H1 (cell line): ENCODE results near the gene DHX29. TPM values are rescaled to one million over a fixed set of nuclear protein-coding genes. Genes with fewer than 3 reads are reported as not detected.

ENCODE experiments used
- CTCF ChIA-PET: fragments of 300-600 bp; sonication (Branson Sonifier 250); formaldehyde crosslinking; loops from one replicate; lab custom pipeline; 2021; ENCODE audit not compliant: partially characterized antibody; lab: Charles Lee
- POLR2A ChIA-PET: fragments of 300-600 bp; sonication (Branson Sonifier 250); formaldehyde crosslinking; loops from one replicate; lab custom pipeline; 2021; ENCODE audit warnings: inconsistent platforms; ENCODE audit not compliant: partially characterized antibody; lab: Charles Lee
- DNase-seq, 2 experiments: peaks; one replicate each; pipeline versions ENCODE4 v3.0.0 to v3.0.0-alpha.2; 2010 to 2022; ENCODE audit warnings: low spot score in 2 of 2, low read depth in 1 of 2, mixed read lengths in 1 of 2
- FAIRE-seq: peaks from 2 replicates; lab custom pipeline; 2011; peaks lifted over from hg19 to GRCh38; lab: Jason Lieb, UNC
- H2AFZ ChIP-seq: 2 replicates; pipeline ENCODE4 v1.8.1; 2012; ENCODE audit warnings: low read length, inconsistent platforms
- H2AK5ac ChIP-seq: 2 replicates; pipeline ENCODE4 v1.6.1; 2013; ENCODE audit warnings: low read depth, low read length
- H2BK120ac ChIP-seq: replicated peaks from 2 replicates; pipeline ENCODE3; 2013; ENCODE audit warnings: low read depth, low read length, inconsistent platforms
- H2BK12ac ChIP-seq: 2 replicates; pipeline ENCODE4 v1.6.1; 2013; ENCODE audit warnings: low read depth, low read length
- H2BK15ac ChIP-seq: 2 replicates; pipeline ENCODE4 v1.6.1; 2013; ENCODE audit warnings: low read length
- H2BK20ac ChIP-seq: 2 replicates; pipeline ENCODE4 v1.6.1; 2013; ENCODE audit warnings: low read length
- H2BK5ac ChIP-seq: 2 replicates; pipeline ENCODE4 v1.6.1; 2013; ENCODE audit warnings: low read depth, low read length
- H3K14ac ChIP-seq: 2 replicates; pipeline ENCODE4 v1.6.1; 2013; ENCODE audit warnings: inconsistent platforms; ENCODE audit not compliant: insufficient read length
- H3K18ac ChIP-seq: 2 replicates; pipeline ENCODE4 v1.6.1; 2013; ENCODE audit warnings: low read length; ENCODE audit errors: extremely low read depth
- H3K23ac ChIP-seq: 2 replicates; pipeline ENCODE4 v1.6.1; 2013; ENCODE audit warnings: inconsistent platforms; ENCODE audit not compliant: insufficient read length
- H3K23me2 ChIP-seq: 2 replicates; pipeline ENCODE4 v1.6.1; 2013; ENCODE audit warnings: low read depth, low read length
- H3K27ac ChIP-seq: 2 replicates; pipeline ENCODE4 v1.6.1; 2011; ENCODE audit warnings: low read depth, low read length, inconsistent platforms
- H3K27me3 ChIP-seq, 4 experiments: replicated peaks in 1 of 4; 1 replicate in 1 of 4; 2 replicates in 3 of 4; pipeline versions ENCODE4 v1.6.1 to v1.8.1; 2011 to 2013; ENCODE audit warnings: low read length in 3 of 4, mild to moderate bottlenecking in 3 of 4, inconsistent platforms in 2 of 4, mixed read lengths in 2 of 4, moderate library complexity in 1 of 4; ENCODE audit not compliant: control insufficient read depth in 3 of 4, insufficient read depth in 3 of 4; ENCODE audit errors: extremely low read depth in 1 of 4
- H3K36me3 ChIP-seq, 4 experiments: 2 replicates each; pipeline versions ENCODE4 v1.6.1 to v1.8.1; 2011 to 2013; ENCODE audit warnings: mild to moderate bottlenecking in 4 of 4, low read length in 3 of 4, moderate library complexity in 2 of 4, control low read depth in 1 of 4, inconsistent platforms in 1 of 4; ENCODE audit not compliant: insufficient read depth in 4 of 4, control insufficient read depth in 2 of 4
- H3K4ac ChIP-seq: replicated peaks from 2 replicates; pipeline ENCODE3; 2013; ENCODE audit warnings: low read length, low read depth, mixed read lengths, inconsistent platforms; ENCODE audit not compliant: insufficient read length
- H3K4me1 ChIP-seq, 4 experiments: replicated peaks in 1 of 4; 1 replicate in 1 of 4; 2 replicates in 3 of 4; pipeline versions ENCODE4 v1.6.1 to v1.8.1; 2011 to 2013; ENCODE audit warnings: low read length in 3 of 4, inconsistent platforms in 2 of 4, mixed read lengths in 1 of 4; ENCODE audit not compliant: insufficient read depth in 4 of 4, control insufficient read depth in 3 of 4
- H3K4me2 ChIP-seq, 2 experiments: 2 replicates each; pipeline versions ENCODE4 v1.6.1 to v1.8.1; 2011 to 2013; ENCODE audit warnings: low read depth in 2 of 2, low read length in 2 of 2, control low read depth in 1 of 2, inconsistent platforms in 1 of 2, mild to moderate bottlenecking in 1 of 2; ENCODE audit not compliant: insufficient read depth in 1 of 2
- H3K4me3 ChIP-seq, 4 experiments: fragments of 200-600, 300-600 bp in 1 of 4; sonication (generic), shearing (Covaris generic), sonication (Bioruptor Twin) in 1 of 4; 2 replicates each; pipeline versions ENCODE4 v1.5.1 to v1.8.1; 2011 to 2016; ENCODE audit warnings: low read length in 4 of 4, low read depth in 3 of 4, control low read depth in 2 of 4, inconsistent platforms in 2 of 4, mild to moderate bottlenecking in 2 of 4, mixed read lengths in 1 of 4, moderate library complexity in 1 of 4; ENCODE audit not compliant: insufficient read depth in 2 of 4; ENCODE audit errors: extremely low read depth in 1 of 4
- H3K56ac ChIP-seq: replicated peaks from 2 replicates; pipeline ENCODE3; 2013; ENCODE audit warnings: low read depth, mild to moderate bottlenecking, mixed read lengths, low read length, inconsistent platforms; ENCODE audit not compliant: insufficient read length
- H3K79me1 ChIP-seq: 2 replicates; pipeline ENCODE4 v1.6.1; 2013; ENCODE audit warnings: low read depth, low read length, control low read depth
- H3K79me2 ChIP-seq, 2 experiments: 2 replicates each; pipeline versions ENCODE4 v1.6.1 to v1.8.1; 2012 to 2013; ENCODE audit warnings: low read length in 2 of 2, mild to moderate bottlenecking in 2 of 2, inconsistent platforms in 1 of 2; ENCODE audit not compliant: insufficient read depth in 2 of 2, control insufficient read depth in 1 of 2
- H3K9ac ChIP-seq, 4 experiments: replicated peaks in 1 of 4; 1 replicate in 1 of 4; 2 replicates in 3 of 4; pipeline versions ENCODE4 v1.6.1 to v1.8.1; 2011 to 2013; ENCODE audit warnings: low read depth in 3 of 4, low read length in 3 of 4, control low read depth in 2 of 4, mild to moderate bottlenecking in 2 of 4, moderate library complexity in 2 of 4, inconsistent platforms in 1 of 4; ENCODE audit errors: extremely low read depth in 1 of 4
- H3K9me3 ChIP-seq, 2 experiments: 2 replicates each; pipeline versions ENCODE4 v1.6.1 to v1.8.1; 2012 to 2013; ENCODE audit warnings: mild to moderate bottlenecking in 2 of 2, moderate library complexity in 2 of 2, control low read depth in 1 of 2, inconsistent platforms in 1 of 2, low read depth in 1 of 2, low read length in 1 of 2, mixed read lengths in 1 of 2; ENCODE audit not compliant: insufficient read depth in 2 of 2
- H4K20me1 ChIP-seq, 2 experiments: replicated peaks in 1 of 2; 2 replicates each; pipeline versions ENCODE3 to v1.8.1; 2011 to 2013; ENCODE audit warnings: inconsistent platforms in 2 of 2, low read length in 2 of 2, mild to moderate bottlenecking in 1 of 2; ENCODE audit not compliant: insufficient read depth in 2 of 2, control insufficient read depth in 1 of 2
- H4K5ac ChIP-seq: 2 replicates; pipeline ENCODE4 v1.6.1; 2013; ENCODE audit warnings: low read length, low read depth, mixed read lengths, inconsistent platforms; ENCODE audit not compliant: insufficient read length
- H4K8ac ChIP-seq: 2 replicates; pipeline ENCODE4 v1.8.0; 2013; ENCODE audit warnings: mild to moderate bottlenecking, moderate library complexity, low read length, inconsistent platforms; ENCODE audit not compliant: insufficient read depth; ENCODE audit errors: extremely low read depth
- H4K91ac ChIP-seq: replicated peaks from 2 replicates; pipeline ENCODE3; 2013; ENCODE audit warnings: low read length, mixed read lengths, inconsistent platforms; ENCODE audit not compliant: insufficient read length
- CBX8 ChIP-seq: fragments of 300-800, 300-1000 bp; sonication (generic); IDR thresholded peaks from 2 replicates; pipeline ENCODE4 v1.7.1; 2016; ENCODE audit warnings: low read depth, low read length, borderline replicate concordance
- CEBPB ChIP-seq: IDR thresholded peaks from 2 replicates; pipeline ENCODE4 v1.6.1; 2012; ENCODE audit warnings: low read depth, low read length
- E2F6 ChIP-seq: IDR thresholded peaks from 2 replicates; pipeline ENCODE4 v1.6.1; 2012; ENCODE audit warnings: inconsistent platforms
- JUND ChIP-seq: IDR thresholded peaks from 2 replicates; pipeline ENCODE4 v1.6.1; 2011; ENCODE audit warnings: mild to moderate bottlenecking, improper control_type of control experiment, low read length
- RBBP5 ChIP-seq: IDR thresholded peaks from 2 replicates; pipeline ENCODE4 v1.7.1; 2012; ENCODE audit warnings: low read depth, mild to moderate bottlenecking, inconsistent platforms, low read length, moderate library complexity, borderline replicate concordance
- TBP ChIP-seq: IDR thresholded peaks from 2 replicates; pipeline ENCODE4 v1.6.1; 2011; ENCODE audit warnings: low read depth, low read length, improper control_type of control experiment
- WGBS, 2 experiments: shearing (Covaris generic) in 1 of 2; methylation state at CpG; one replicate each; pipeline versions ENCODE4 v1.1.6 to v1.1.7; 2013 to 2015; ENCODE audit warnings: low lambda C conversion rate in 2 of 2, mixed read lengths in 2 of 2, inconsistent platforms in 1 of 2, low coverage in 1 of 2, missing lambda C conversion rate in 1 of 2; ENCODE audit not compliant: insufficient replicate concordance in 2 of 2, insufficient coverage in 1 of 2, insufficient read length in 1 of 2; ENCODE audit errors: extremely low coverage in 1 of 2, missing lambda C conversion rate in 1 of 2; 5-methylcytosine and 5-hydroxymethylcytosine counted together
- polyA plus RNA-seq, 7 experiments: library from polyadenylated mRNA; depleted of rRNA in 3 of 7; stranded (reverse) in 5 of 7; unstranded in 2 of 7; fragments of >200 nt in 5 of 7; fragments of 200-250 nt in 2 of 7; gene quantifications; 1 replicate in 5 of 7; 2 replicates in 1 of 7; 4 replicates in 1 of 7; pipeline versions ENCODE4 v1.2.1 to v1.2.3, GENCODE V29; 2011 to 2013; ENCODE audit warnings: missing spikeins in 2 of 7, mixed read lengths in 2 of 7
- total RNA-seq: library from RNA; stranded (reverse); fragmentation: NEBNext Ultra II Directional; extraction: Animal tissue kit (Norgen Biotek cat#: 25700); gene quantifications from 2 replicates; pipeline ENCODE4 v1.2.1, GENCODE V29; 2021
- TF ChIP-seq, protein P1 (sequence below), 3 experiments: IDR thresholded peaks; 1 replicate in 2 of 3; 2 replicates in 1 of 3; pipeline versions ENCODE4 v1.5.1 to v1.6.1; 2011; ENCODE audit warnings: low read length in 3 of 3, mild to moderate bottlenecking in 3 of 3, inconsistent platforms in 2 of 3, low read depth in 1 of 3, moderate library complexity in 1 of 3; ENCODE audit not compliant: insufficient read depth in 1 of 3; ENCODE audit errors: control extremely low read depth in 1 of 3
- TF ChIP-seq, protein P2 (sequence below): IDR thresholded peaks from 2 replicates; pipeline ENCODE4 v1.6.1; 2011; ENCODE audit warnings: low read depth, mild to moderate bottlenecking, low read length; ENCODE audit not compliant: insufficient read depth
- TF ChIP-seq, protein P3 (sequence below): IDR thresholded peaks from 2 replicates; pipeline ENCODE4 v1.6.1; 2011; ENCODE audit warnings: low read length, improper control_type of control experiment

The DHX29 gene
- total and polyA plus RNA-seq, 2 of the 8 experiments (the other 6 are each of a cell fraction or from before 2014, with no cell fraction given), result 3.4 to 32.1 TPM

DNA sequence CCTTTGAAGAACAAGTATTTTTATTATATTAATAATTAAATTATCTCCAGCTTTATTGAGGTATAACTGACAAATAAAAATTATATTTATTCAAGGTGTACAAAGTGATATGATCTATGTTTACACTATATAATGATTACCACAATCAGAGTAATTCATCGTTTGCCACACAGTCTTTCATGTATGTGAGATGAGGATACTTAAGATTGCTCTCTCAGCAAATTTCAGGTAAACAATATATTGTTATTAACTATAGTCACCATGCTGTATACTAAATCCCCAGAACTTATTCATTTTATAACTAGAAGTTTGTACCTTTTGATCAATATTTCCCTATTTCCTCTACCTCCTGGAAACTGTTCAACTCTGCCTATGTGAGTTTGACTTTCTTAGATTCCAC lies 57.4 kb downstream of the DHX29 start:
- no peaks in the 10 kb centered on the region for H4K20me1 ChIP-seq
- H3K4ac ChIP-seq, result no peak overlapping the region
- no peak overlapping the region for H2AK5ac ChIP-seq
- no peaks in the 10 kb centered on the region for H3K27me3 ChIP-seq
- no peak overlapping the region for H3K27ac ChIP-seq
- H3K4me3 ChIP-seq, result no peak overlapping the region
- H3K4me2 ChIP-seq, result no peak overlapping the region
- no peak overlapping the region for H3K18ac ChIP-seq
- H2BK12ac ChIP-seq, result no peak overlapping the region
- no peak overlapping the region for H4K91ac ChIP-seq
- no peak overlapping the region for H3K14ac ChIP-seq
- no peaks in the 10 kb centered on the region for H3K23me2 ChIP-seq
- no peak overlapping the region for H2BK20ac ChIP-seq
- FAIRE-seq (no peak), DNase-seq (no peak)
- H3K79me2 ChIP-seq, result no peaks in the 10 kb centered on the region
- H3K23ac ChIP-seq, result no peak overlapping the region
- H2BK5ac ChIP-seq, result no peak overlapping the region
- no peaks in the 10 kb centered on the region for H3K79me1 ChIP-seq
- no peaks in the 10 kb centered on the region for H3K9me3 ChIP-seq
- no peak overlapping the region for H2AFZ ChIP-seq
- no peak overlapping the region for H3K9ac ChIP-seq
- H2BK15ac ChIP-seq, result no peak overlapping the region
- H4K5ac ChIP-seq, result no peak overlapping the region
- CTCF ChIA-PET, result interaction anchor here (0.6 kb wide), 1 partner anchor 60 kb away, joined by 3 read pairs; no protein-coding TSS in a partner anchor
- no peak overlapping the region for H4K8ac ChIP-seq
- POLR2A ChIA-PET, result no interaction called here
- H3K4me1 ChIP-seq, result no peaks in the 10 kb centered on the region
- H3K56ac ChIP-seq, result no peak overlapping the region
- WGBS, 2 experiments, result 89% methylated on average over 1 of the region's 1 CpG; no CpG with 5 or more reads in 1 of the 2 experiments
- peaks cover 0 to under 1% (median 0%) of the 10 kb centered on the region in 4 experiments; a peak in 1 of 8 replicates for H3K36me3 ChIP-seq
- no peak overlapping the region for H2BK120ac ChIP-seq
- no peak for TF ChIP-seq RBBP5
- TF ChIP-seq JUND, result no peak
- no peak for TF ChIP-seq E2F6
- TF ChIP-seq, protein P1, sequence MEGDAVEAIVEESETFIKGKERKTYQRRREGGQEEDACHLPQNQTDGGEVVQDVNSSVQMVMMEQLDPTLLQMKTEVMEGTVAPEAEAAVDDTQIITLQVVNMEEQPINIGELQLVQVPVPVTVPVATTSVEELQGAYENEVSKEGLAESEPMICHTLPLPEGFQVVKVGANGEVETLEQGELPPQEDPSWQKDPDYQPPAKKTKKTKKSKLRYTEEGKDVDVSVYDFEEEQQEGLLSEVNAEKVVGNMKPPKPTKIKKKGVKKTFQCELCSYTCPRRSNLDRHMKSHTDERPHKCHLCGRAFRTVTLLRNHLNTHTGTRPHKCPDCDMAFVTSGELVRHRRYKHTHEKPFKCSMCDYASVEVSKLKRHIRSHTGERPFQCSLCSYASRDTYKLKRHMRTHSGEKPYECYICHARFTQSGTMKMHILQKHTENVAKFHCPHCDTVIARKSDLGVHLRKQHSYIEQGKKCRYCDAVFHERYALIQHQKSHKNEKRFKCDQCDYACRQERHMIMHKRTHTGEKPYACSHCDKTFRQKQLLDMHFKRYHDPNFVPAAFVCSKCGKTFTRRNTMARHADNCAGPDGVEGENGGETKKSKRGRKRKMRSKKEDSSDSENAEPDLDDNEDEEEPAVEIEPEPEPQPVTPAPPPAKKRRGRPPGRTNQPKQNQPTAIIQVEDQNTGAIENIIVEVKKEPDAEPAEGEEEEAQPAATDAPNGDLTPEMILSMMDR (IDR thresholded peaks at IDR 0.05; ENCODE audit: control extremely low read depth in 1 of 3, insufficient read depth in 1 of 3, low read depth in 1 of 3, low read length in 3 of 3), result no peak
- TF ChIP-seq, protein P2, sequence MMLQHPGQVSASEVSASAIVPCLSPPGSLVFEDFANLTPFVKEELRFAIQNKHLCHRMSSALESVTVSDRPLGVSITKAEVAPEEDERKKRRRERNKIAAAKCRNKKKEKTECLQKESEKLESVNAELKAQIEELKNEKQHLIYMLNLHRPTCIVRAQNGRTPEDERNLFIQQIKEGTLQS, result no peak
- TF ChIP-seq CBX8, result no peak
- no peak for TF ChIP-seq TBP
- TF ChIP-seq, protein P3, sequence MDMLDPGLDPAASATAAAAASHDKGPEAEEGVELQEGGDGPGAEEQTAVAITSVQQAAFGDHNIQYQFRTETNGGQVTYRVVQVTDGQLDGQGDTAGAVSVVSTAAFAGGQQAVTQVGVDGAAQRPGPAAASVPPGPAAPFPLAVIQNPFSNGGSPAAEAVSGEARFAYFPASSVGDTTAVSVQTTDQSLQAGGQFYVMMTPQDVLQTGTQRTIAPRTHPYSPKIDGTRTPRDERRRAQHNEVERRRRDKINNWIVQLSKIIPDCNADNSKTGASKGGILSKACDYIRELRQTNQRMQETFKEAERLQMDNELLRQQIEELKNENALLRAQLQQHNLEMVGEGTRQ, result no peak
- no peak for TF ChIP-seq CEBPB
